Endothelial cell of umbilical vein (primary cell): ENCODE results near the gene IMPDH2. TPM values are rescaled to one million over a fixed set of nuclear protein-coding genes. Genes with fewer than 3 reads are reported as not detected.

ENCODE experiments used
- BruUV-seq: library from RNA; stranded (reverse); fragments of 400-500 nt; replicated peaks from 2 replicates; lab custom pipeline; 2021; lab: Mats Ljungman, UMichigan
- CTCF ChIA-PET: fragments of 300-600, 350-600 bp; sonication (Branson Sonifier 250); formaldehyde crosslinking; loops from one replicate; lab custom pipeline; 2021; ENCODE audit warnings: antibody characterized with exemption, inconsistent platforms; lab: Charles Lee
- POLR2A ChIA-PET: fragments of 300-600, 350-600 bp; sonication (Branson Sonifier 250); formaldehyde crosslinking; loops from one replicate; lab custom pipeline; 2021; ENCODE audit warnings: antibody characterized with exemption, inconsistent platforms; lab: Charles Lee
- DNase-seq: peaks from one replicate; pipeline ENCODE4 v3.0.0-alpha.2; 2011; ENCODE audit warnings: low read depth, low spot score
- FAIRE-seq: peaks from 2 replicates; lab custom pipeline; 2011; peaks lifted over from hg19 to GRCh38; lab: Jason Lieb, UNC
- H2AFZ ChIP-seq: 2 replicates; pipeline ENCODE4 v1.6.0; 2012; ENCODE audit warnings: low read depth, low read length, control low read depth, inconsistent platforms
- H3K27ac ChIP-seq: 2 replicates; pipeline ENCODE4 v1.5.1; 2011; ENCODE audit warnings: low read depth, mild to moderate bottlenecking, control low read depth, low read length, moderate library complexity; ENCODE audit not compliant: insufficient read depth
- H3K27me3 ChIP-seq, 2 experiments: 2 replicates each; pipeline versions ENCODE4 v1.6.0 to v1.6.1; 2011; ENCODE audit warnings: low read length in 2 of 2, mixed read lengths in 1 of 2; ENCODE audit not compliant: control insufficient read depth in 2 of 2, insufficient read depth in 2 of 2
- H3K36me3 ChIP-seq, 2 experiments: 2 replicates in 1 of 2; 3 replicates in 1 of 2; pipeline ENCODE4 v1.5.1; 2011; ENCODE audit warnings: low read length in 2 of 2, mild to moderate bottlenecking in 1 of 2, moderate library complexity in 1 of 2; ENCODE audit not compliant: control insufficient read depth in 2 of 2, insufficient read depth in 2 of 2; ENCODE audit errors: extremely low read depth in 1 of 2
- H3K4me1 ChIP-seq: 3 replicates; pipeline ENCODE4 v1.5.1; 2011; ENCODE audit warnings: mild to moderate bottlenecking, low read length; ENCODE audit not compliant: control insufficient read depth, insufficient read depth; ENCODE audit errors: extremely low read depth
- H3K4me2 ChIP-seq: 2 replicates; pipeline ENCODE4 v1.6.1; 2011; ENCODE audit warnings: low read length, control low read depth, mixed read lengths; ENCODE audit not compliant: insufficient read depth
- H3K4me3 ChIP-seq, 3 experiments: fragments of 200-600 bp in 1 of 3; sonication (generic), shearing (Covaris generic) in 1 of 3; replicated peaks in 1 of 3; 2 replicates each; pipeline ENCODE4 v1.5.1; 2011 to 2016; ENCODE audit warnings: control low read depth in 3 of 3, low read length in 3 of 3, mild to moderate bottlenecking in 2 of 3, inconsistent platforms in 1 of 3, low read depth in 1 of 3, moderate library complexity in 1 of 3; ENCODE audit not compliant: insufficient read depth in 1 of 3
- H3K79me2 ChIP-seq: 2 replicates; pipeline ENCODE4 v1.6.0; 2012; ENCODE audit warnings: low read length, inconsistent platforms; ENCODE audit not compliant: control insufficient read depth, insufficient read depth
- H3K9ac ChIP-seq: replicated peaks from 2 replicates; pipeline ENCODE3; 2011; ENCODE audit warnings: low read length, control low read depth; ENCODE audit not compliant: insufficient read depth; ENCODE audit errors: extremely low read depth
- H3K9me1 ChIP-seq: replicated peaks from 3 replicates; pipeline ENCODE4 v1.6.0; 2011; ENCODE audit warnings: mild to moderate bottlenecking, low read length; ENCODE audit not compliant: control insufficient read depth, insufficient read depth; ENCODE audit errors: extremely low read depth
- H3K9me3 ChIP-seq: replicated peaks from 2 replicates; pipeline ENCODE4 v1.5.1; 2012; ENCODE audit warnings: low read length, inconsistent platforms; ENCODE audit not compliant: control insufficient read depth, insufficient read depth
- H4K20me1 ChIP-seq: replicated peaks from 2 replicates; pipeline ENCODE3; 2011; ENCODE audit warnings: mild to moderate bottlenecking, low read length; ENCODE audit not compliant: control insufficient read depth, insufficient read depth; ENCODE audit errors: extremely low read depth
- CTCF ChIP-seq, 2 donors: IDR thresholded peaks; 1 replicate in 1 of 2; 2 replicates in 1 of 2; pipeline ENCODE4 v1.5.1; 2011; ENCODE audit warnings: low read length in 2 of 2, mild to moderate bottlenecking in 2 of 2, moderate library complexity in 2 of 2, control low read depth in 1 of 2, inconsistent platforms in 1 of 2, low read depth in 1 of 2; ENCODE audit not compliant: insufficient read depth in 1 of 2; ENCODE audit errors: extremely low read depth in 1 of 2
- EZH2 ChIP-seq: IDR thresholded peaks from 2 replicates; pipeline ENCODE4 v1.6.1; 2012; ENCODE audit warnings: borderline replicate concordance, low read depth, mild to moderate bottlenecking, moderate library complexity, low read length, inconsistent platforms; ENCODE audit not compliant: severe bottlenecking
- FOS ChIP-seq: IDR thresholded peaks from 2 replicates; pipeline ENCODE4 v1.6.1; 2011; ENCODE audit warnings: mild to moderate bottlenecking, low read length, moderate library complexity, borderline replicate concordance; ENCODE audit not compliant: insufficient read depth
- GATA2 ChIP-seq: IDR thresholded peaks from 2 replicates; pipeline ENCODE4 v1.7.0; 2011; ENCODE audit warnings: low read depth, mild to moderate bottlenecking, moderate library complexity, mixed read lengths, low read length; ENCODE audit not compliant: insufficient read length, insufficient read depth
- JUN ChIP-seq: IDR thresholded peaks from 2 replicates; pipeline ENCODE4 v1.6.1; 2011; ENCODE audit warnings: borderline replicate concordance, low read depth; ENCODE audit not compliant: insufficient read length, insufficient read depth
- MAX ChIP-seq: IDR thresholded peaks from 2 replicates; pipeline ENCODE4 v1.6.1; 2011; ENCODE audit not compliant: insufficient read depth, insufficient read length
- MYC ChIP-seq: IDR thresholded peaks from one replicate; pipeline ENCODE4 v1.6.1; 2011; ENCODE audit warnings: mild to moderate bottlenecking, low read depth, low read length
- POLR2A ChIP-seq: IDR thresholded peaks from 2 replicates; pipeline ENCODE4 v1.6.1; 2012; ENCODE audit warnings: low read depth, mild to moderate bottlenecking, control low read depth, low read length
- POLR2AphosphoS5 ChIP-seq: IDR thresholded peaks from 2 replicates; pipeline ENCODE4 v1.6.1; 2012; ENCODE audit warnings: low read depth, mild to moderate bottlenecking, control low read depth, low read length, moderate library complexity; ENCODE audit not compliant: insufficient read depth
- dilution Hi-C: fragments of 300-500 bp; cut with MboI; formaldehyde crosslinking; loops from one replicate; pipeline ENCODE4 v1.15.0; 2019; ENCODE audit warnings: low sequenced_read_pairs; ENCODE audit not compliant: extremely low pct_ligation_motif_present
- intact Hi-C: fragments of 100-400 bp; cut with micrococcal nuclease; formaldehyde crosslinking; loops from one replicate; pipeline ENCODE4 v1.10.0; 2022
- polyA plus RNA-seq, 4 experiments: library from polyadenylated mRNA; depleted of rRNA in 3 of 4; stranded (reverse) in 3 of 4; unstranded in 1 of 4; fragments of >200 nt; gene quantifications; 2 replicates each; pipeline versions ENCODE4 v1.2.1 to v1.2.3, GENCODE V29; 2011 to 2012; ENCODE audit warnings: missing spikeins in 1 of 4
- total RNA-seq: library from RNA; stranded (reverse); gene quantifications from 2 replicates; pipeline ENCODE4 v1.2.3, GENCODE V29; 2021

IMPDH2 gene
- total and polyA plus RNA-seq, 2 donors (not counting 3 experiments of a cell fraction or from before 2014, with no cell fraction given): 167 to 189 TPM

GRCh38 chr3:49004352-49005302 lies 24.6 kb downstream of the IMPDH2 start:
- intact Hi-C loops: no loop called here
- CTCF ChIA-PET: interaction anchor here (1.1 to 12.8 kb wide), 4 partner anchors 9 to 76 kb away, joined by 3 to 254 read pairs (median 5); partner anchors contain the start of genes NDUFAF3 and P4HTM

More at GRCh38 chr3:49004352-49005302, 24.6 kb downstream of the IMPDH2 start:
- Histone ChIP-seq H3K9me1 (no peaks in the 10 kb centered on the region), H3K4me2 (no peak overlapping the region), H3K79me2 (peaks cover 16% of the 10 kb centered on the region), H3K36me3 (no peaks in the 10 kb centered on the region), H3K27ac (no peak overlapping the region), H3K9ac (no peak overlapping the region), H2AFZ (no peak overlapping the region), H4K20me1 (no peaks in the 10 kb centered on the region), H3K27me3 (no peaks in the 10 kb centered on the region), H3K4me1 (peaks cover 15% of the 10 kb centered on the region), H3K4me3 (no peak overlapping the region), H3K9me3 (no peaks in the 10 kb centered on the region)
- POLR2A ChIA-PET: no interaction called here
- no peak for FAIRE-seq
- dilution Hi-C loops: no loop called here
- no peak for DNase-seq
- TF ChIP-seq FOS: no peak
- no peak for TF ChIP-seq GATA2
- no peak for TF ChIP-seq CTCF (IDR thresholded peaks at IDR 0.05; ENCODE audit: extremely low read depth in 1 of 2, insufficient read depth in 1 of 2, low read depth in 1 of 2, low read length in 2 of 2)
- TF ChIP-seq JUN: no peak
- no peak for TF ChIP-seq POLR2AphosphoS5
- TF ChIP-seq MYC: no peak
- TF ChIP-seq EZH2: no peak
- TF ChIP-seq POLR2A: no peak
- TF ChIP-seq MAX: no peak
- no TSS peak for BruUV-seq
